22Rv1 (cell line): ENCODE data around the gene MAP2K4.

ENCODE experiments used
- ZFX ChIP-seq: fragments of 450-650 bp; IDR thresholded peaks from 2 replicates; pipeline ENCODE4 v1.6.1; 2017; ENCODE audit warnings: antibody characterized with exemption, borderline replicate concordance
- TF ChIP-seq, protein P1 (sequence below): fragments of 450-650 bp; IDR thresholded peaks from 2 replicates; pipeline ENCODE4 v1.5.1; 2017; ENCODE audit warnings: mild to moderate bottlenecking

DNA sequence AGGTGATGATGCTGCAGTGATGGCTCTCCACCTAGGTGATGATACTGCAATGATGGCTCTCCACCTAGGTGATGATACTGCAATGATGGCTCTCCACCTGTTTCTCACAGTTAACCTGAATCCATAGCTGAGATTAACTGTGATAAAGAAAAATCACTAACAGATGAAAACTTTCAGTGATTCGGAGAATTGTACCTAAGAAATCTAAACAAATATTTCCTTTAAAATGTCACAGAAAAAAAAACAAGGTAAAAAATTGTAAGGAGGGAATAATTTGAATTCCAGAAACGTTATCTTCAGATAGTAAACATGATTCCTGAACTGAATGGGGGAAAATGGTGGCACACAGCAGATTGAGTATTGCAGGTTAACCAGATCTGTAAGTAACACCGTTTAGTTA, 113.4 kb downstream of the MAP2K4 start:
- no peak for TF ChIP-seq ZFX
- TF ChIP-seq, protein P1, sequence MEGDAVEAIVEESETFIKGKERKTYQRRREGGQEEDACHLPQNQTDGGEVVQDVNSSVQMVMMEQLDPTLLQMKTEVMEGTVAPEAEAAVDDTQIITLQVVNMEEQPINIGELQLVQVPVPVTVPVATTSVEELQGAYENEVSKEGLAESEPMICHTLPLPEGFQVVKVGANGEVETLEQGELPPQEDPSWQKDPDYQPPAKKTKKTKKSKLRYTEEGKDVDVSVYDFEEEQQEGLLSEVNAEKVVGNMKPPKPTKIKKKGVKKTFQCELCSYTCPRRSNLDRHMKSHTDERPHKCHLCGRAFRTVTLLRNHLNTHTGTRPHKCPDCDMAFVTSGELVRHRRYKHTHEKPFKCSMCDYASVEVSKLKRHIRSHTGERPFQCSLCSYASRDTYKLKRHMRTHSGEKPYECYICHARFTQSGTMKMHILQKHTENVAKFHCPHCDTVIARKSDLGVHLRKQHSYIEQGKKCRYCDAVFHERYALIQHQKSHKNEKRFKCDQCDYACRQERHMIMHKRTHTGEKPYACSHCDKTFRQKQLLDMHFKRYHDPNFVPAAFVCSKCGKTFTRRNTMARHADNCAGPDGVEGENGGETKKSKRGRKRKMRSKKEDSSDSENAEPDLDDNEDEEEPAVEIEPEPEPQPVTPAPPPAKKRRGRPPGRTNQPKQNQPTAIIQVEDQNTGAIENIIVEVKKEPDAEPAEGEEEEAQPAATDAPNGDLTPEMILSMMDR, result no peak
